GM12874 (cell line): Measurements from ENCODE around the gene ADAMTSL2.
A peak's percentile ranks its signal among the peaks of the same experiment; 100 is the strongest.

Experiments
- TF ChIP-seq, protein P1 (sequence below): IDR thresholded peaks from 2 replicates; pipeline ENCODE4 v1.5.1; 2011; ENCODE audit warnings: low read depth, mild to moderate bottlenecking, control low read depth, low read length, moderate library complexity; ENCODE audit not compliant: insufficient read depth

Gene ADAMTSL2

DNA sequence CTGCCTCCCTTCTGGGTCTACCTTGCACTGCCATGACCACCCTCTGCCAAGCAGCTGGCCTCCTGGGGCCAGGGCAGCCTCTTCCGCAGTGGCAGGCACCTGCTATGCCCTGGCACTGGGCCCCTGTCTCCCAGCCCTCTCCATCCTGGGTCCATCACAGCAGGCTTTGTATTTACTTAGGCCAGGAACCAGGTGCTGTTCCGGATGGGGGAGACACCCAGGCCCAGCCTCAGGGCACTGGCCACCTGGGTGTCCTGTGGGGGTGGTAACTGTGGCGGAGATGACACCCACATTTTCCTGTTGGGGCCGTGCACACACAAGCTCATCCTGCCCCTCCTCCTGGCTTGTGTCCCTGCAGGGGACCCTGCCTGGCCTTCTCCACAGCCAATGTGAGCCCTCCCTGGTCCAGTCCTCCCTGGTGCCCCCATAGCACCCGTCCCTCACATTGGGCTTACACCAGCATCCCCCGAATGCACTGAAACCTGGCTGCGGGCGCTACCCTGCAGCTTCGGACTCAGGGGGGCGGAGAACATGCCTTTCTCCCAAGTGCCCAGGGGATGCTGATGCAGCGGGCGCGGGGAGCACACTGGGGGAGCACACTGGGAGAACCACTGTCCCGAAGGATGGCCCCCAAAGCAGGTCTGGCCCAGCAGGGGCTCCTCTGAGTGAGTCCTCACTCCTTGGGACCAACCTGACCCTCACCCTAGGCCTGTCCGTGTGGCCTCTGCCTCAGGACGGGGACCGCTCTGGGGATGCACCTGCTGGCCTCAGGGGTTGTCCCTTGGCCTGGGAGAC lies 56.8 kb downstream of the ADAMTSL2 start:
- TF ChIP-seq, protein P1, sequence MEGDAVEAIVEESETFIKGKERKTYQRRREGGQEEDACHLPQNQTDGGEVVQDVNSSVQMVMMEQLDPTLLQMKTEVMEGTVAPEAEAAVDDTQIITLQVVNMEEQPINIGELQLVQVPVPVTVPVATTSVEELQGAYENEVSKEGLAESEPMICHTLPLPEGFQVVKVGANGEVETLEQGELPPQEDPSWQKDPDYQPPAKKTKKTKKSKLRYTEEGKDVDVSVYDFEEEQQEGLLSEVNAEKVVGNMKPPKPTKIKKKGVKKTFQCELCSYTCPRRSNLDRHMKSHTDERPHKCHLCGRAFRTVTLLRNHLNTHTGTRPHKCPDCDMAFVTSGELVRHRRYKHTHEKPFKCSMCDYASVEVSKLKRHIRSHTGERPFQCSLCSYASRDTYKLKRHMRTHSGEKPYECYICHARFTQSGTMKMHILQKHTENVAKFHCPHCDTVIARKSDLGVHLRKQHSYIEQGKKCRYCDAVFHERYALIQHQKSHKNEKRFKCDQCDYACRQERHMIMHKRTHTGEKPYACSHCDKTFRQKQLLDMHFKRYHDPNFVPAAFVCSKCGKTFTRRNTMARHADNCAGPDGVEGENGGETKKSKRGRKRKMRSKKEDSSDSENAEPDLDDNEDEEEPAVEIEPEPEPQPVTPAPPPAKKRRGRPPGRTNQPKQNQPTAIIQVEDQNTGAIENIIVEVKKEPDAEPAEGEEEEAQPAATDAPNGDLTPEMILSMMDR = no peak

DNA sequence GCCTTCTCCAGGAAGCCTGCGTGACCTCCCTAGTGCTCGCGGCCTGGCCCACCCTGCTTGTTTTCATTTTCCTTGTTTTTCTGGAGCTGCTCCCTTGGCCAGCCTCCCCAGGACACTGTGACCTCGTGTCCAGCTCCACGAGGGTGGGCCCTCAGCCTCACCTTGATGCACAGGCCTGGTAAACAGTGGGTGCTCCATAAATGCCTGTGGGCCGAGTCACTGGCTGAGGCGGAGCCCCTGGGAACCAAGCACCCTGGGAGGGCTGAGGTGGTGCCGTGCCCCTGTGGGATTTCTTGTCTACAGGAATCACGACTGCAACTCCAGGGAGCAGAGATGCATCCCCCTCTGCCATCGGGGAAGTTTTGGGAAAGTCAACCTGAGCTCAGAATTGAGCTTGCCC lies 57.5 kb downstream of the ADAMTSL2 start:
- TF ChIP-seq, protein P1 = no peak

DNA sequence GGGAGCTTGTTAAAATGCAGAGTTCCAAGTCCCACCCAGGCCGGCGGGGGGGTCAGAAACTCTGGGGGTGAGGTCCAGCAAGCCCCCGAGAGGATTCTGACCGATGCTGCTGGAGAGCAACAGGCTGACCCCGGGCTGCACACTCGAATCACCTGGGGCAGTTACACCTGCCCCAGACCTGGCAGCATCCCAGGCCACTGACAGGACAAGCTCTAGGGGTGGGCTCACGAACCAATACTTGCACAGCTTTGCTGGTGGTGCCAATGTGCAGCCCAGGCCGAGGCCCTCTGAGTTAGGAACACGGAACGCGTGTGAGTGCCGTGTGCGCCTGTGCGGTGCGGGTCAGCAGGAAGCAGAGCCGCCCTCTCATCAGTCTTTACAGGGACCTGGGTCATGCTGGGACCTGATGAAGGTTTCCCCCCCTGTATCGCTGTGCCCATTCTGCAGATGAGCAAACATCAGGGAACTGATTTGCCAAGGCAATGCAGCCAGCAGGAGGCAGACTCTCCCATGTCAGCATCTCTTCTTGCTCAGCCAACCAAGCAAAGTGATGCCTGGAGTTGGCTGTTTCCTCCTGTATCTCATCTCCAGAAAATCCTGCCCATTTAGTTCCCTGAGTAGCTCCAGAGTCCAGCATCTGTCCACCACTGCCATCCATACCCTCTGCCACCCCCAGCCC lies 58.4 kb downstream of the ADAMTSL2 start:
- TF ChIP-seq, protein P1 = peak; percentile 27; the same call in 1 of the 2 replicates

DNA sequence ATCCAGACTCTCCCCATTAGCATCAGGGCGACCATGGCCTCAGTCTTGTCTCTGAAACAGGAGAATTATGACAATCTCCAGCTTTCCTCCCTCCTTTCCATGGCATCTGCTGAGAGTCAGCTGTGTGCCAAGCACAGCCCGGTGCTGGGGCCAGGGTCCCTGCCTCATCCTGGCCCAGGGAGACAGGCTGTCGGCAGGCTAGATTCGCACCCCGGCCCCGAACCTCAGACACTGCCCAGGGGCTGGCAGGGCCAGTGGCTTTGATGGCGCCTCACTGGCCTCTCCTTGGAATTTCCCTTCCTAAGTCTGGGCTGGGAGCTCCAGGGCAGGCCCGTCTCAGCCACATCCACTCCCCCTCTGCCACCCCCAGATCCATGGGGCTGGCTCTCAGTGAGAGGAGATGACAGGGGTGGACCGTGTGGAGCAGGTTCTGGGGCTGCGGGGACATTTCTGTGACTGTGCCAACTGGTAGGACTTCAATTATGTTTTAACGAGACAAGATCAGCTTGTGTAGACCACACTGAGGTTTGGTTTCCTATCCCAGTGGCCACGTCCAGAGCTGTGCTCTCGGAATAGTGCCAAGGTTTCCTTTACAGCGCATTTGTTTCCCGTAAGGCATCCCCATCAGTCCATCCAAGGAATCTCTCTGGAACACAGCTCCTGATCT lies 59.2 kb downstream of the ADAMTSL2 start:
- TF ChIP-seq, protein P1 = no peak

DNA sequence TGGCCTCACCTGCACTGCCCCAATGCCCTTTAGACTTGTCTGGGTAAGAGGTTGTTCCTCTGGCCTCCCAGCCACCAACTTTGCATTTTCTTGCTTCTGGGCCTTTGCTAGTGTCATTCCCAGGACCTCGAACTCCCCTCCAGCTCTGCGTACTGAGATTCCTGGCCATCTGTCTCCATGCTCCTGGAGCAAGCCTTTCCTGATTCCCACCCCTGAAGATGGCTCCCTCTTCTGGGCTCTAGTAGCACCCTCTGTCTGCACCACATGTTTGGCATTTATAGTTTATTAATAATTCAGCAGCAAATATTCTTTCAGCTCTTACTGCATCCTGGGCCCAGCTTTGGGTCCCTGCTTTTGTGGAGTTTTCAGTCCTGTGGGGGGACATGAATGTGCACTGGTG lies 59.8 kb downstream of the ADAMTSL2 start:
- TF ChIP-seq, protein P1 = no peak

DNA sequence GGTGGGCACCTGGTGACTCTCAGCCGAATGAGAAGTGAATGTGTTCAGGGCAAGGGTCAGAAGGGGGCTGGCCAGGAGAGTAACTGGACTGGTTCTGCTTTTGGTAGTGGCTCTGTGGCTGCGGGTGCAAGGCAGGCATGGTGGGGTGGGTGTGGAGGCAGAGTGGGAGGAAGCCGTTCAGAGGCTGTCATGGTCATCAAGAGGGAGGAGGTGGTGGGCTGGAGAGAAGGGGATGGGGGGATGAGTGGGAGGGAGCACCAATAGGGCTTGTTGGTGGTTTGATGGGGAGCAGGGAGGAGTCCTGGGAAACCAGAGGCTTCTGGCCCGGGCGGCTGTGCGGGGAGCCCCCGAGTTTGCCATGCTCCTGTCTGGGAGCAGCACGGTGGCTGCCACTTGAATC lies 61.4 kb downstream of the ADAMTSL2 start:
- TF ChIP-seq, protein P1 = no peak

DNA sequence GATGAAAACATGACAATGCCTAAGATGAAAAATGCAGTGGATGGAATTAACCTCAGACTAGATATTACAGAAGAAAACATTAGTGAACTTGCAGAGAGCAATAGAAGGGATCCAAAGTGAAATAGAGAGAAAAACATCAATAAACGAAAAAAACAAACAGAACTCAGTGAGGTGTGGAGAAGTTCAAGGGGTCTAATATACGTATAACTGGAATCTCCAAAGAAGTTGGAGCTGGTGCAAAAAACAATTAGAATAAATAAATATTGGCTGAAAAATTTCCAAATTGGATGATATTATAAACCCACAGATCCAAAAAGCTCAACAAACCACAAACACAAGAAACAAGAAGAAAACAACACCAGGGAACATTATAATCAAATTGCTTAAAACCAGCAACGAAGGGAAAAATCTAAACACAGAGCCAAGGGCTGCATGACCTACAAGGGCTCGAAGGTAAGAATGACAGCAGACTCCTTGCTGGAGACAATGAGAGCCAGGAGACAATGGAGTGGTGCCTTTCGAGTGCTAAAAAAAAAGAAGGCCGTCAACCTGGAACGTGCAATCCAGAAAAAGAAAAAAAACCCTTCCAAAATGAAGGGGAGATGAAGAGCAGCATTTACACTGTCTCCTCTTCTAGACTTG lies 62.9 kb downstream of the ADAMTSL2 start:
- TF ChIP-seq, protein P1 = no peak
